ENCODE measurements around the gene MT4.
"Not testable (repeated sequence)": the region's sequence is repeated elsewhere in the genome, so short reads cannot be mapped to it uniquely, and the experiment has no call there.

MT4 gene

DNA sequence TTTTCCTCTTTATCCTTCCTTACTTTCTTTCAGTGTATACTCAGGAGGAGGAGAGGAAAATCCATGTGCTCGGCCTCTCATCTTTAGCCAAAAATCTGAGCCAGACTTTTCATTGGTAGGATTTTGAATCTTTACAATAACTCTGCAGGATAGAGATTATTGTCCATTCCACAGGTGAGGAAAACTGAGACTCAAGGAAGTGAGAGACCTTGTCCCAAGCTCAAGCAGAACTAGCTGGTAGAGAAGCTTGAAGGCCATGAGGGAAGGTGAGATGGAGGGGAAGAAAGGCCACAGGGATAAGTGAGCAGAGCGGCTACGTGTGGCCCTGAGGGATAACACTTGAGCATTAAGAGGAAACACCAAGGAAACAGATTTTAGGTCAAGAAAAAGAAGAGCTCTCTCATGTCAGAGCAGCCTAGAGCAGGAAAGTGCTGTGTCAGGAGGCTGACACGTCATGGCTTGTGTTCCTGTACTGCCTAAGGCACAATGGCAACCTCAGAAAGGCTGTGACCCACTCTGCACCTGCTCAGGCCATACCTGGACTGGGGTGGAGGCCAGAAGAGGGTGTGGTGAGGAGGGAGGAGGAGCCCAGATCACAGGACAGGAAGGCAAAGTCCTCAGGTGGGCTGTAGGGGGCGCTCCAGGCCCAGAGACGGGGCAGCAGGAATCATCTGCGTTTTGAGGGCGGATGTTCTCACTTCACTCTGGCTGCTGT lies 11.9 kb downstream of the MT4 start:
- peaks cover 12% of the 10 kb centered on the region for H3K27me3 ChIP-seq
- H3K27ac ChIP-seq = no peak overlapping the region
- H3K9me3 ChIP-seq = no peaks in the 10 kb centered on the region
- TF ChIP-seq, protein P1, sequence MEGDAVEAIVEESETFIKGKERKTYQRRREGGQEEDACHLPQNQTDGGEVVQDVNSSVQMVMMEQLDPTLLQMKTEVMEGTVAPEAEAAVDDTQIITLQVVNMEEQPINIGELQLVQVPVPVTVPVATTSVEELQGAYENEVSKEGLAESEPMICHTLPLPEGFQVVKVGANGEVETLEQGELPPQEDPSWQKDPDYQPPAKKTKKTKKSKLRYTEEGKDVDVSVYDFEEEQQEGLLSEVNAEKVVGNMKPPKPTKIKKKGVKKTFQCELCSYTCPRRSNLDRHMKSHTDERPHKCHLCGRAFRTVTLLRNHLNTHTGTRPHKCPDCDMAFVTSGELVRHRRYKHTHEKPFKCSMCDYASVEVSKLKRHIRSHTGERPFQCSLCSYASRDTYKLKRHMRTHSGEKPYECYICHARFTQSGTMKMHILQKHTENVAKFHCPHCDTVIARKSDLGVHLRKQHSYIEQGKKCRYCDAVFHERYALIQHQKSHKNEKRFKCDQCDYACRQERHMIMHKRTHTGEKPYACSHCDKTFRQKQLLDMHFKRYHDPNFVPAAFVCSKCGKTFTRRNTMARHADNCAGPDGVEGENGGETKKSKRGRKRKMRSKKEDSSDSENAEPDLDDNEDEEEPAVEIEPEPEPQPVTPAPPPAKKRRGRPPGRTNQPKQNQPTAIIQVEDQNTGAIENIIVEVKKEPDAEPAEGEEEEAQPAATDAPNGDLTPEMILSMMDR (IDR thresholded peaks at IDR 0.05) = peak; percentile 74
- H3K4me3 ChIP-seq (ENCODE audit: low read depth in 1 of 2, low read length in 1 of 2) = no peak overlapping the region
- H3K36me3 ChIP-seq = no peaks in the 10 kb centered on the region
- H3K4me1 ChIP-seq (ENCODE audit: control insufficient read depth in 1 of 2, insufficient read depth in 1 of 2, low read depth in 1 of 2, low read length in 1 of 2) = no peaks in the 10 kb centered on the region

DNA sequence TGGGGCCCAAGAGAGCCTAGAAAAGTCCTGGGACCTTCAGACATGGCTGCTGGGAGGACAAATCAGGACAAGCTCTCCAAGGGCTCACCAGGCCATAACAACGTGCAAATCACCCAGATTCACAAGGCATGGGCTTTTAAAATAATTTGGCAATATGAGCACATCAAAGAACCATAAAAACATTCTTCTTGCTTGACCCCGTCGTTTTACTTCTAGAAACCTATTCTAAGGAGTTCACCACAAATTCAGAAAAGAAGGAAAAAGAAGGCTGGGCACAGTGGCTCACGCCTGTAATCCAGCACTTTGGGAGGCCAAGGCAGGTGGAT lies 12.4 kb downstream of the MT4 start:
- H3K4me1 ChIP-seq (ENCODE audit: control insufficient read depth in 1 of 2, insufficient read depth in 1 of 2, low read depth in 1 of 2, low read length in 1 of 2) = no peaks in the 10 kb centered on the region
- no peak overlapping the region for H3K4me3 ChIP-seq (ENCODE audit: low read depth in 1 of 2, low read length in 1 of 2)
- TF ChIP-seq, protein P1 (IDR thresholded peaks at IDR 0.05) = no peak
- H3K27ac ChIP-seq = no peak overlapping the region
- H3K36me3 ChIP-seq = no peaks in the 10 kb centered on the region
- H3K27me3 ChIP-seq = peaks cover 15% of the 10 kb centered on the region
- no peaks in the 10 kb centered on the region for H3K9me3 ChIP-seq

DNA sequence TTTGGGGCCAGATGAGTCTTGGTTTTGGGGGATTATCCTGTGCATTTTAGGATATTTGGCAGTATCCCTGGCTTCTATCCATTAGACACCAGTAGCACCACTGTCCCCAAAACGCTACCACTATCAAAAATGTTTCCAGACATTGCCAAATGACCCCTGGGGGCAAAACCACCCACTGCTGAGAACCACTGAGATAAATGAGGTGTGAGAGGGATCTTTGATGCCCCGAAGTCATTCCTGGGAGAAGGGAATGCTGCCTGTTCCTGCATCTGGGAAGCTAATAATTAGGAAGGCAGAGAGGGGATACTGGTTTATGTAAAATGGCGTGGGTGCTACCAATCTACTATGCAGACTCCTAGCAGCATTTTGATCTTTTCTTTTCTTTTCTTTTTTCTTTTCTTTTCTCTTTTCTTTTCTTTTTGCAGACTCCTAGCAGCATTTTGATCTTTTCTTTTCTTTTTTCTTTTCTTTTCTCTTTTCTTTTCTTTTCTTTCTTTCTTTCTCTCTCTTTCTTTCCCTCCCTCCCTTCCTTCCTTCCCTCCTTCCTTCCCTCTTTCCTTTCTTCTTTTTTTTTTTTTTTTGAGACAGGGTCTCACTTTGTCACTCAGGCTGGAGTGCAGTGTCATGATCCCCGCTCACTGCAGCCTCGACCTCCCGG lies 15.6 kb downstream of the MT4 start:
- Histone ChIP-seq H3K9me3 (no peaks in the 10 kb centered on the region), H3K36me3 (no peaks in the 10 kb centered on the region)

DNA sequence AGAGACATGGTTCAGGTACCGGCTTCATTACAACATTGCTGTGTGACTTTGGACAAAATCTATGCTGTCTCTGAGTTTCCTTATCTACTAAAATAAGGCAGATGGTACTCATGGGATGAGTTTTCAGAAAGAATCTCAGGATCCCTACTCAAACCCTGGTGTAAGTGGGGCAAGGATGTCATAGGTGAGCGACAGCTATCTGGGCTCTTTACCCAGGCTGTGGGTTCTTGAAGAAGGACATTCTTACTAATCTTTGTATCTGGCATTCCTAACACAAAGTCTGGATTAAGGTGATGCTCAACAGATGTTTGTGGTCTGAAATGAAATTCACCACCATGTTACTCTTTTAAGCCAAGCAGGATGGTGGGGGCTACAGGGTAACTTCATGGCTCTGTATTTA lies 18.0 kb downstream of the MT4 start:
- not testable (repeated sequence) for H3K36me3 ChIP-seq

More for the DNA sequence above, 15.6 kb downstream of the MT4 start:
- TF ChIP-seq, protein P1 (IDR thresholded peaks at IDR 0.05) = no peak
- no peaks in the 10 kb centered on the region for H3K4me1 ChIP-seq (ENCODE audit: control insufficient read depth in 1 of 2, insufficient read depth in 1 of 2, low read depth in 1 of 2, low read length in 1 of 2)
- H3K27me3 ChIP-seq = peaks cover 42% of the 10 kb centered on the region
- H3K4me3 ChIP-seq (ENCODE audit: low read depth in 1 of 2, low read length in 1 of 2) = no peak overlapping the region
- H3K27ac ChIP-seq = no peak overlapping the region

DNA sequence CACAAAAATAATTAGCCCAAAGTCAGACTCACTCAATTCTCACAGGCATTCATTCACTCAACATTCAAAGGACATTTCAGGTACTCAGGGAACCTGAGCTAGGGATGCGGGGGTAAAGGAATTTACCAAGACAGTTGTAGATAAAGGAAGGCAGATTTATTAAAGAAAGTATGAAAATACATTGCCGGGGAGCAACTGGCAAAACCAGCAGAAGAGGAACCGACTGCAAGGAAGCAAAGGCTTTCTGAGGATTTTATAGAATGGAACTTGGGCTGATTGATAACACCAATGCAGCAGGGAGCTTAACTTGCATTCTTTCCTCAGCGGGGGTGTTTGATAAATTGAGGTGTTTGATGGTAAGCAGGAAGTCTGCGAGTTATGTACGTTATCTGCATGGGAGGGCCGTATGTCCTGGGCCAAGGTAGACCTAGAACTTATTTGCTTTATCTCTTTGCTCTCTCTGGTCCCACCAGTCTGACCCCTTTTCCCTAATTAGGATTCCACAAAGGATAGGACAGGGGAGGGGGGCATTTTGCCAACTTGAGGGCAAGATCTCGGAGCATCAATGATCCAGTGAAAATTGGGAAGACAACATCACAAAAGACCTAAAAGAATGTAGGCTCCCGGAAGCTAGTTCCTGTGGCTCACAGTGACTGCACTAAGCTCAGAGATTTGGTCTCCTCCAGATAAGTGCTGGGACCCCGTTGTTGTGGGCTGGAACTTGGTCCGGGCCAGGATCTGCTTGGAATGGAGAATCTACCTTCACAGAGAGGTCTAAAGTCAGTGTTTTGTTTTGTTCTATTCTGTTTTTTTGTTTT lies 18.7 kb downstream of the MT4 start:
- Histone ChIP-seq H3K27ac (no peak overlapping the region), H3K27me3 (peaks cover 66% of the 10 kb centered on the region), H3K4me1 (ENCODE audit: control insufficient read depth in 1 of 2, insufficient read depth in 1 of 2, low read depth in 1 of 2, low read length in 1 of 2) (no peaks in the 10 kb centered on the region), H3K4me3 (ENCODE audit: low read depth in 1 of 2, low read length in 1 of 2) (no peak overlapping the region), H3K36me3 (no peaks in the 10 kb centered on the region), H3K9me3 (no peaks in the 10 kb centered on the region)
- TF ChIP-seq, protein P1 (IDR thresholded peaks at IDR 0.05) = no peak

More for the DNA sequence above, 18.0 kb downstream of the MT4 start:
- H3K27ac ChIP-seq; H3K4me1 ChIP-seq (ENCODE audit: control insufficient read depth in 1 of 2, insufficient read depth in 1 of 2, low read depth in 1 of 2, low read length in 1 of 2); H3K4me3 ChIP-seq (ENCODE audit: low read depth in 1 of 2, low read length in 1 of 2); H3K9me3 ChIP-seq: not testable (repeated sequence)
- H3K27me3 ChIP-seq = peaks cover 60% of the 10 kb centered on the region

DNA sequence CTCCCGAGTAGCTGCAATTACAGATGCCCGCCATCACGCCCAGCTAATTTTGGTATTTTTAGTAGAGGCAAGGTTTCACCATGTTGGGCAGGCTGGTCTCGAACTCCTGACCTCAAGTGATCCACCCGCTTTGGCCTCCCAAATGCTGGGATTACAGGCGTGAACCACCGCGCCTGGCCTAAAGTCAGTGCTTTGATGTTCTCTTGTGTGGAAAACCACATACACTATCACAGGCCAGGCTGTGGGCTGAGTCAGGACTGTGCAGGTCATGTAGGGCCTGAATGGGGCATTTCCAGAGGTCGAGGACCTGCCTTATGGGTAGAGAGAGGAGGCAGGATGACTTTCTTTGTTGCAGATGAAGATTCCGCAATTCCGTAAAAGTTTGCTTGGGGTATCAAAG lies 19.4 kb downstream of the MT4 start:
- Histone ChIP-seq H3K9me3 (no peaks in the 10 kb centered on the region), H3K4me1 (ENCODE audit: control insufficient read depth in 1 of 2, insufficient read depth in 1 of 2, low read depth in 1 of 2, low read length in 1 of 2) (peaks cover 0 to 2% of the 10 kb centered on the region in 2 experiments), H3K36me3 (no peaks in the 10 kb centered on the region), H3K4me3 (ENCODE audit: low read depth in 1 of 2, low read length in 1 of 2) (no peak overlapping the region), H3K27me3 (peaks cover 73% of the 10 kb centered on the region), H3K27ac (no peak overlapping the region)
- TF ChIP-seq, protein P1 (IDR thresholded peaks at IDR 0.05) = no peak
